ENCODE measurements around the gene LHFPL6.
A peak's percentile ranks its signal among the peaks of the same experiment; 100 is the strongest.

The LHFPL6 gene

GRCh38 chr13:39369161-39369890 is 233.7 kb downstream of the LHFPL6 start:
- DNase-seq (ENCODE audit: low read depth): no peak
- no peaks in the 10 kb centered on the region for H3K9me3 ChIP-seq (ENCODE audit: control insufficient read depth, low read length)
- H3K4me1 ChIP-seq (ENCODE audit: control insufficient read depth, insufficient read depth, low read length): peaks cover 19% of the 10 kb centered on the region
- no peaks in the 10 kb centered on the region for H3K36me3 ChIP-seq (ENCODE audit: control insufficient read depth, insufficient read depth, low read length, severe bottlenecking)
- no peak overlapping the region for H3K9ac ChIP-seq (ENCODE audit: low read length)
- no peak overlapping the region for H3K4me3 ChIP-seq (ENCODE audit: low read length)
- no peaks in the 10 kb centered on the region for H3K27me3 ChIP-seq (replicated peaks; ENCODE audit: control insufficient read depth, insufficient read depth, low read length)

DNA sequence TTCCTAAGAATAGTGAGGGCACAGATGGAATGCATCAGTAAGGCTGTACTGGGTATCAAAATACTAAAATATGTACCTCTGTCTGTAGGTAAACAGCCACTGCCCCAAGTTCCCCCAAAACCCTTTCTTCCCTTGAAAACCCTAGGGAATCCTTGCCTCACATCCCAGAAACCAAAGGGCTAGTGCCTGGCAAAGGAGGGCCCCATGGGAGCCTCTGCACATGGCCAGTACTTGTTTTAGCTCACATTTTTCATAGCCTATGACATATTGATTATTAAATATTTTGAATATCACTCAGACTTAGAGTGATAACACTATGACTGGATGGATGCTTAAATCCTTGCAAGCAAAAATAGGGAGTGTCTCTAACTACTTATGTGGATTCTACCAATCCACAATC is 237.1 kb downstream of the LHFPL6 start:
- Histone ChIP-seq H3K4me3 (ENCODE audit: low read length) (no peak overlapping the region), H3K27me3 (replicated peaks; ENCODE audit: control insufficient read depth, insufficient read depth, low read length) (no peaks in the 10 kb centered on the region), H3K9me3 (ENCODE audit: control insufficient read depth, low read length) (no peaks in the 10 kb centered on the region), H3K4me1 (ENCODE audit: control insufficient read depth, insufficient read depth, low read length) (peaks cover 22% of the 10 kb centered on the region), H3K36me3 (ENCODE audit: control insufficient read depth, insufficient read depth, low read length, severe bottlenecking) (no peaks in the 10 kb centered on the region), H3K9ac (ENCODE audit: low read length) (no peak overlapping the region)
- no peak for DNase-seq (ENCODE audit: low read depth)

DNA sequence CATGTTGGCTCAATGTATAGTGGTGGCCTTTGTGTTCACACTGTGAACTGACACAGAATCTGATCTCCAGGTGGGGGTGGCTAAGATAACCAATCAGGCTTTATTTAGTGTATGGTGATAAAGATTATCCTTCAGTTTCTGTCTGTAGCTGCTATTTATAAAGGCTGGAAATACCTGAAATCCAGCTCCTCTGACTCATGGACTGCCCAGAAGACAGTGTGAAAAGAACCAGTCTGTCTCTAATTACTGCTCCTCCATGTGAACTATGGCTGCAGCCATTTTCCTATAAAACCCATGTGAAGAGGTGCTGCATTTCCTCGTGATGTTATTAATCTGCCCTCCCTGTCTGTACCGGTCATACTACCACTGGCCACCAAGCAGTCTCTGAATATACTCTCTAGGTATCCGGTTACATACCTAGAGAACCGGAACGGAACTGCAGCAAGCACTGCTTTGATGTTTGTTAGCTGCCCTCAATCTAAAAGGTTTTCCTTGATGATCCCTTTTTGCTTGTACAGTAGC is 238.0 kb downstream of the LHFPL6 start:
- Histone ChIP-seq H3K36me3 (ENCODE audit: control insufficient read depth, insufficient read depth, low read length, severe bottlenecking) (no peaks in the 10 kb centered on the region), H3K9ac (ENCODE audit: low read length) (no peak overlapping the region), H3K4me3 (ENCODE audit: low read length) (no peak overlapping the region), H3K27me3 (replicated peaks; ENCODE audit: control insufficient read depth, insufficient read depth, low read length) (no peaks in the 10 kb centered on the region), H3K4me1 (ENCODE audit: control insufficient read depth, insufficient read depth, low read length) (peaks cover 19% of the 10 kb centered on the region), H3K9me3 (ENCODE audit: control insufficient read depth, low read length) (no peaks in the 10 kb centered on the region)
- peak; percentile 50 for DNase-seq (ENCODE audit: low read depth)

- Histone ChIP-seq H3K27me3 (replicated peaks; ENCODE audit: control insufficient read depth, insufficient read depth, low read length) (no peaks in the 10 kb centered on the region), H3K9ac (ENCODE audit: low read length) (no peak overlapping the region), H3K4me1 (ENCODE audit: control insufficient read depth, insufficient read depth, low read length) (peaks cover 19% of the 10 kb centered on the region), H3K36me3 (ENCODE audit: control insufficient read depth, insufficient read depth, low read length, severe bottlenecking) (no peaks in the 10 kb centered on the region), H3K4me3 (ENCODE audit: low read length) (no peak overlapping the region), H3K9me3 (ENCODE audit: control insufficient read depth, low read length) (no peaks in the 10 kb centered on the region)
- DNase-seq (ENCODE audit: low read depth): no peak
Measured at GRCh38 chr13:39363382-39363772, 239.6 kb downstream of the LHFPL6 start.

DNA sequence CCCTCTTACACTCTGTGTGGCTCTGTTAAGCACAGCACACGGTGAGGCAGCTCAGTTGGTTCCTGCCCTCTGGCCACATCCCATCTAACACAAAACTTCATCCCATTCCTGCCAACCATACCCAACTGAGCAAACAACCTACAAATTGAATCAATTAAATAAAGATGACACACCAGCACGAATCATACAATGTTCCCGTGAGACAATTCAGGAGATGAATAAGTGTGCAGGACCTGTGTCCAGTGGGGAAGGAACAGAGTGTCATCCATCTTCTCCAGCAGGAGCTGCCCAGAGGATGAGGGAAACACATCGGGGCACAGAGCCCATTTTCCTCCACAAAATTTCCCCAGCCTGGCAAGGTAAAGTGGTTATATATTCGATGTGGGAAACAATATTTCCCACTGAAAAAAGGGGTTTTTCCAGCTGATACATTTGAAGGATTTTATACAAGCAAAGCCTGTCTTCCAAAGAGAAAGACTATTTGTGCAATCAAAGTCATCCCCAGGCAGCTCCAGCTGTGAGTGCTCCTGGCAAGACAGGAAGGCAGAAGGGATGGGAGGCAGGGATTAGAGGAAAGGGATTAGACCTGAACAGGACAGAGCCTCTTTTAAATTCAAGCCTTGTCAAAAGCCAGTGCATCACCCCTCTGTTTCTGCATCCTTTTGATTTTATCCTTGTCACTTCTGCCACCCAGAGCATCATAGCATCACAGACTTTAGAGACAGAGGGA is 240.2 kb downstream of the LHFPL6 start:
- H3K4me3 ChIP-seq (ENCODE audit: low read length): no peak overlapping the region
- H3K9me3 ChIP-seq (ENCODE audit: control insufficient read depth, low read length): no peaks in the 10 kb centered on the region
- H3K36me3 ChIP-seq (ENCODE audit: control insufficient read depth, insufficient read depth, low read length, severe bottlenecking): no peaks in the 10 kb centered on the region
- peaks cover 19% of the 10 kb centered on the region for H3K4me1 ChIP-seq (ENCODE audit: control insufficient read depth, insufficient read depth, low read length)
- no peak for DNase-seq (ENCODE audit: low read depth)
- no peaks in the 10 kb centered on the region for H3K27me3 ChIP-seq (replicated peaks; ENCODE audit: control insufficient read depth, insufficient read depth, low read length)
- H3K9ac ChIP-seq (ENCODE audit: low read length): no peak overlapping the region

- peak; percentile 28 for DNase-seq (ENCODE audit: low read depth)
- Histone ChIP-seq H3K4me1 (ENCODE audit: control insufficient read depth, insufficient read depth, low read length) (peaks cover 14% of the 10 kb centered on the region), H3K9me3 (ENCODE audit: control insufficient read depth, low read length) (peaks cover 12% of the 10 kb centered on the region), H3K4me3 (ENCODE audit: low read length) (no peak overlapping the region), H3K27me3 (replicated peaks; ENCODE audit: control insufficient read depth, insufficient read depth, low read length) (no peaks in the 10 kb centered on the region), H3K36me3 (ENCODE audit: control insufficient read depth, insufficient read depth, low read length, severe bottlenecking) (no peaks in the 10 kb centered on the region), H3K9ac (ENCODE audit: low read length) (no peak overlapping the region)
Measured at GRCh38 chr13:39353988-39354387, 249.0 kb downstream of the LHFPL6 start.

- Histone ChIP-seq H3K9ac (ENCODE audit: low read length) (no peak overlapping the region), H3K36me3 (ENCODE audit: control insufficient read depth, insufficient read depth, low read length, severe bottlenecking) (no peaks in the 10 kb centered on the region), H3K27me3 (replicated peaks; ENCODE audit: control insufficient read depth, insufficient read depth, low read length) (no peaks in the 10 kb centered on the region), H3K9me3 (ENCODE audit: control insufficient read depth, low read length) (peaks cover 11% of the 10 kb centered on the region), H3K4me3 (ENCODE audit: low read length) (peak overlapping the region; percentile 17), H3K4me1 (ENCODE audit: control insufficient read depth, insufficient read depth, low read length) (peaks cover 14% of the 10 kb centered on the region)
- DNase-seq (ENCODE audit: low read depth): peak; percentile 16
Measured at GRCh38 chr13:39350461-39350881, 252.5 kb downstream of the LHFPL6 start.

GRCh38 chr13:39349391-39349960 is 253.5 kb downstream of the LHFPL6 start:
- Histone ChIP-seq H3K4me1 (ENCODE audit: control insufficient read depth, insufficient read depth, low read length) (peaks cover 13% of the 10 kb centered on the region), H3K36me3 (ENCODE audit: control insufficient read depth, insufficient read depth, low read length, severe bottlenecking) (no peaks in the 10 kb centered on the region), H3K9ac (ENCODE audit: low read length) (no peak overlapping the region), H3K9me3 (ENCODE audit: control insufficient read depth, low read length) (peaks cover 1% of the 10 kb centered on the region), H3K4me3 (ENCODE audit: low read length) (no peak overlapping the region), H3K27me3 (replicated peaks; ENCODE audit: control insufficient read depth, insufficient read depth, low read length) (no peaks in the 10 kb centered on the region)
- DNase-seq (ENCODE audit: low read depth): no peak

DNA sequence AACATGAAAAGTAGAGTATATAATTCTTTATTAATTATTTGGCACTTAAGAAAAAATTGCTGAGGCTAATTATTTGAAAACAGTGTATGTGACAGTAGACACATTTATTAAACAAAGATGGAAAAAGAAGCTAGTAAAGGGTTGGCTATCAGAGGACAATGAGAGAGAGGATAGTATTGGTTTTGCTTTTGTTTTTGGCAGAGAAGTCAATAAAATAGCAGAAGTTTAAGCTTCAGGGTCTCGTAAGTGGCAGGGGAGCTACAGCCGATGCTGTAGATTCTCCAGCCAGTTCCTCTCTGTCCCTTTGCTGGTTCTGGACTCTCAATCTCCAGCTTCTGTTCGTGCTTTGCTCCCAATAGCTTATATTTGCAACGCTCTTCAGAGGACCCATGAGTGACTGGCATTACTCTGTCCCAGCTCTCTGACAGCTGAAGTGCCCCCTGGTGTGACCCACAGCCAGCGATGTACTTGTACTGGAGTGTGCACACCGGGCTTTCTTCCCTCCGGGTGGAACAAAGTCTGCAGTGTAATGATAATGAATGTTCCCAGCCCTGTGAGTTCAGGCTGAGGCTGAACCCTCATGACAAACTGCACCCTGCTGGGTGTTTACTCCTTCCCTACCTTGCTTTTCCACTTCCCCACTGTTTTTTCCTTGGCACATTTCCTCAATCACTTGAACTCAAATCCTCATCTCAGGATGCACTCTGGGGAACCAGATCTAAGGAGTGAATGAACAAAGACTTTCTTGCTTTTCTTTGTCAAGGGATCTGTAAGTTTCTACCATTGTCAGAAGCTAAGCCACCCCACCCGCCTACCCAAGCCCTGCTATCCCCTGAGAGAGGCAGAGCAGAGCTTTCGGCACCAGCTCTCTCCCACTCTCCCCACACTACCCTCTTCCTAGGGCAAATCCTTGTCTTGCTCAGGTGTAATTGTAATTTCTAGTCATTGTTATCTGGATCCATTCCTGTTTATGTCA is 254.8 kb downstream of the LHFPL6 start:
- Histone ChIP-seq H3K9ac (ENCODE audit: low read length) (no peak overlapping the region), H3K4me1 (ENCODE audit: control insufficient read depth, insufficient read depth, low read length) (peaks cover 6% of the 10 kb centered on the region), H3K27me3 (replicated peaks; ENCODE audit: control insufficient read depth, insufficient read depth, low read length) (no peaks in the 10 kb centered on the region), H3K36me3 (ENCODE audit: control insufficient read depth, insufficient read depth, low read length, severe bottlenecking) (peaks cover 4% of the 10 kb centered on the region), H3K9me3 (ENCODE audit: control insufficient read depth, low read length) (no peaks in the 10 kb centered on the region), H3K4me3 (ENCODE audit: low read length) (no peak overlapping the region)
- no peak for DNase-seq (ENCODE audit: low read depth)

DNA sequence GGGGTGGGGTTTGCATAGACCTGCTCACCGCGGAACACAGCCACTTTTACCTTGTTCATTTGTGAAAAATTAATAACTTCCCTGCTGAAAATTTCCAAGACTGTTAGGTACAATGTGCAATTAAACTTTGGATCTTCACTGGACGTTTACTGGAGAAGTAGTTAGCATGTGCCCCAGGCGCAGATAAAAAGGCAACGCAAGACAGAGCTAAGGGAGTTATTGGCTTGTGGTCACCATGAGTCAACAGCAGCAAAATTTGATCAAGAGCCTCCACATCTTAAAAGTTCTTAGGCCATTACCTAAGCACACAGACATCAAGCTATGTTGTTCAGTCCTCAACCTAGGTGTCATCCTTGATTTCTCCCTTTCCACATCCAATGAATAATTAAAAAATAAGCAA is 257.0 kb downstream of the LHFPL6 start:
- Histone ChIP-seq H3K27me3 (replicated peaks; ENCODE audit: control insufficient read depth, insufficient read depth, low read length) (no peaks in the 10 kb centered on the region), H3K9me3 (ENCODE audit: control insufficient read depth, low read length) (no peaks in the 10 kb centered on the region), H3K4me3 (ENCODE audit: low read length) (no peak overlapping the region), H3K9ac (ENCODE audit: low read length) (no peak overlapping the region), H3K36me3 (ENCODE audit: control insufficient read depth, insufficient read depth, low read length, severe bottlenecking) (peaks cover 4% of the 10 kb centered on the region), H3K4me1 (ENCODE audit: control insufficient read depth, insufficient read depth, low read length) (peaks cover 6% of the 10 kb centered on the region)
- DNase-seq (ENCODE audit: low read depth): no peak
